Measurements from ENCODE around the gene FOXP1. TPM values are rescaled to one million over a fixed set of nuclear protein-coding genes. Genes with fewer than 3 reads are reported as not detected.

FOXP1 gene
- total RNA-seq, 1 donor: 195 TPM

DNA sequence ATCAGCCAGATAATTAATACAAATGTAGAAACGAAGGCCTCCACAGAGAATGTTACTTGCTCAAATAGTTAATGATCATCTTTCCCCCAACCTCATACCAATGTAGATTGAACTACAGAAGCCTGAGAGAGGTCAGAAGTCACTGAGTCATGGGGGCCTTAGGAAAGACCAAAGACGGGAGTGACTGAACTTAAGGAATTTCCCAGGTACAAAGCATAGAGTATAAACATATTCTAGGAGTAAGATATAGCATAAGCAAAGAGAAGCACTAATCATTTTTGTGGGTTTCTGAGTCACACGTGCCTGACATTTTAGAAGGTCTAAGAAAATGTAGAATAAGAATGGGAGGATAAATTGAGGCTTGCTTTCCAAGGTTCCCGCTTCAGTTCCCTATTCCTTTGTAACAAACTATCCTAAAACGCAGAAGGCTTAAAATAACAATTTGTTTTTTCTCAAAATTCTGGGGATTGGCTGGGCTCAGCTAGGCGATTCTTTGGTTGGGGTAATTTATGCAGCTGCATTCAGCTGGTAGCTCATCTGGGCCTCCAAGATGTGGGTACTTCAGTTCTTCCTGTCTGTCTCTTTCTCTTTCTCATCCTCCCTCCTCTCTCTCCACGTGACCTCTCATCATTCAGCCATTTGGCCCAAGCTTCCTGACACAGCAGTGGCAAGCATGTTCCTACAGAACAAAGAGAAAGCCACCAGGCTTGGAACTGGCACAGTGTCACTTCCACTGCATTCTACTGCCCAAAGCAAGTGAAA lies 422.6 kb downstream of the FOXP1 start:
- Histone ChIP-seq H3K4me1 (ENCODE audit: insufficient read depth, low read length) (peaks cover 9% of the 10 kb centered on the region), H3K27ac (ENCODE audit: low read depth, low read length) (peak overlapping the region; percentile 40), H3K4me3 (ENCODE audit: insufficient read depth, low read length) (no peak overlapping the region), H3K27me3 (ENCODE audit: insufficient read depth, low read length) (no peaks in the 10 kb centered on the region), H3K9me3 (ENCODE audit: low read depth, low read length) (peaks cover 4% of the 10 kb centered on the region), H3K4me2 (ENCODE audit: insufficient read depth, low read length) (no peak overlapping the region), H3K79me2 (ENCODE audit: insufficient read depth, low read length) (peaks cover 6% of the 10 kb centered on the region), H4K20me1 (ENCODE audit: insufficient read depth, low read length) (no peaks in the 10 kb centered on the region), H3K36me3 (ENCODE audit: insufficient read depth, low read length) (no peaks in the 10 kb centered on the region), H2AFZ (ENCODE audit: low read length) (no peak overlapping the region)
- no peak for DNase-seq (ENCODE audit: insufficient read length, low spot score, missing footprints)
- TF ChIP-seq, protein P1, sequence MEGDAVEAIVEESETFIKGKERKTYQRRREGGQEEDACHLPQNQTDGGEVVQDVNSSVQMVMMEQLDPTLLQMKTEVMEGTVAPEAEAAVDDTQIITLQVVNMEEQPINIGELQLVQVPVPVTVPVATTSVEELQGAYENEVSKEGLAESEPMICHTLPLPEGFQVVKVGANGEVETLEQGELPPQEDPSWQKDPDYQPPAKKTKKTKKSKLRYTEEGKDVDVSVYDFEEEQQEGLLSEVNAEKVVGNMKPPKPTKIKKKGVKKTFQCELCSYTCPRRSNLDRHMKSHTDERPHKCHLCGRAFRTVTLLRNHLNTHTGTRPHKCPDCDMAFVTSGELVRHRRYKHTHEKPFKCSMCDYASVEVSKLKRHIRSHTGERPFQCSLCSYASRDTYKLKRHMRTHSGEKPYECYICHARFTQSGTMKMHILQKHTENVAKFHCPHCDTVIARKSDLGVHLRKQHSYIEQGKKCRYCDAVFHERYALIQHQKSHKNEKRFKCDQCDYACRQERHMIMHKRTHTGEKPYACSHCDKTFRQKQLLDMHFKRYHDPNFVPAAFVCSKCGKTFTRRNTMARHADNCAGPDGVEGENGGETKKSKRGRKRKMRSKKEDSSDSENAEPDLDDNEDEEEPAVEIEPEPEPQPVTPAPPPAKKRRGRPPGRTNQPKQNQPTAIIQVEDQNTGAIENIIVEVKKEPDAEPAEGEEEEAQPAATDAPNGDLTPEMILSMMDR (IDR thresholded peaks at IDR 0.05; ENCODE audit: extremely low read depth, low read depth, low read length): no peak

DNA sequence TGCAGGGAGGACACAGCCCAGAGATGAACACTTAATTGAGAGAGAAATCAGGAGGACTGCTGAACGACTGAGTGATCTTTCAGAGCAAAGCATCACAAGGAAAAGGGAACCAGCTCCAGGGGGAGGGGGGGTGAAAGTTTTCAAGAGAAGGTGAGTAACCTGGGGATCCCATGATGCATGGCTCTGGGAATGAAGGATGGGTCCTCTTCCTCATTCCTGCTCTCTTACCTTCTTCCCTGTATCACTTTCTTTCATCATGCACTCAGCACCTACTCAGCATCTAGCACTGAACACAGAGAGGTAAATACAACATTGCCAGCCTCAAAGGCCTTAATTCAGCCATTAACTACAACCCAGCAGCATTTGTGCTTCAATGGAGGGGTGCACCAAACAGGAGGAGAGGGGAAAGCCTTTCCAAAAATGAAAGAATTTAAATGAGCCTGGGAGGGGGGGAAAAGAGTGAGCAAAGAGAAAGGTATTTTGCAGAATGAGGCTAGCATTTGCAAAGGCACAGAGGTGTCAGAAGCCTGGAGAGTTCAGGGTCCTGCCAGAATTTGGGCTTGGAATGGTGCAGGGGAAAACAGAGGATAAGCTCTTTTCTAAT lies 427.4 kb downstream of the FOXP1 start:
- Histone ChIP-seq H3K27ac (ENCODE audit: low read depth, low read length) (no peak overlapping the region), H3K9me3 (ENCODE audit: low read depth, low read length) (peaks cover 2% of the 10 kb centered on the region), H4K20me1 (ENCODE audit: insufficient read depth, low read length) (no peaks in the 10 kb centered on the region), H3K4me2 (ENCODE audit: insufficient read depth, low read length) (no peak overlapping the region), H3K79me2 (ENCODE audit: insufficient read depth, low read length) (peaks cover 6% of the 10 kb centered on the region), H3K36me3 (ENCODE audit: insufficient read depth, low read length) (no peaks in the 10 kb centered on the region), H3K4me1 (ENCODE audit: insufficient read depth, low read length) (no peaks in the 10 kb centered on the region), H2AFZ (ENCODE audit: low read length) (no peak overlapping the region), H3K4me3 (ENCODE audit: insufficient read depth, low read length) (no peak overlapping the region), H3K27me3 (ENCODE audit: insufficient read depth, low read length) (no peaks in the 10 kb centered on the region)
- no peak for DNase-seq (ENCODE audit: insufficient read length, low spot score, missing footprints)
- TF ChIP-seq, protein P1 (IDR thresholded peaks at IDR 0.05; ENCODE audit: extremely low read depth, low read depth, low read length): no peak

DNA sequence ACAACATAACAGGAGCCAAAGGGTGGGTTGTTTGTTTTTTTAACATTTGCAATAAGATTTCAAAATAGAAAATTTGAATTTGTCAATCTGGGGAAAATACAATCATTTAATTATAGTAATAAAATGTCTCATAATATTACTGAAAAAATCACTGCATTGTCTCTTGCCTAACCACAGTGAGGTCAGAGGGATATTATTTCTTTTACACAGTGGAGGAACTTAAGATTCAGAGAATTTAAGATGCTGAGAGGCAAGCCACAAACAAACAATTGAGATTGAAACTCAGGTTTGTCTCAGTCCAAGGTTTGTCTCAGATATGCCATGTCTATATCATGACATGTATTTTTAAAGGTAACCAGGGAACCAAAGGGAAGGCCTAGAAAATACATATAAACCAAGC lies 428.7 kb downstream of the FOXP1 start:
- Histone ChIP-seq H3K4me2 (ENCODE audit: insufficient read depth, low read length) (no peak overlapping the region), H2AFZ (ENCODE audit: low read length) (no peak overlapping the region), H4K20me1 (ENCODE audit: insufficient read depth, low read length) (no peaks in the 10 kb centered on the region), H3K27ac (ENCODE audit: low read depth, low read length) (no peak overlapping the region), H3K9me3 (ENCODE audit: low read depth, low read length) (no peaks in the 10 kb centered on the region), H3K27me3 (ENCODE audit: insufficient read depth, low read length) (no peaks in the 10 kb centered on the region), H3K36me3 (ENCODE audit: insufficient read depth, low read length) (no peaks in the 10 kb centered on the region), H3K4me1 (ENCODE audit: insufficient read depth, low read length) (peaks cover 4% of the 10 kb centered on the region), H3K79me2 (ENCODE audit: insufficient read depth, low read length) (peaks cover 8% of the 10 kb centered on the region), H3K4me3 (ENCODE audit: insufficient read depth, low read length) (no peak overlapping the region)
- TF ChIP-seq, protein P1 (IDR thresholded peaks at IDR 0.05; ENCODE audit: extremely low read depth, low read depth, low read length): no peak
- peak; percentile 66 for DNase-seq (ENCODE audit: insufficient read length, low spot score, missing footprints)

- H3K36me3 ChIP-seq (ENCODE audit: insufficient read depth, low read length): no peaks in the 10 kb centered on the region
- H3K79me2 ChIP-seq (ENCODE audit: insufficient read depth, low read length): peaks cover 8% of the 10 kb centered on the region
- no peak overlapping the region for H2AFZ ChIP-seq (ENCODE audit: low read length)
- no peaks in the 10 kb centered on the region for H3K27me3 ChIP-seq (ENCODE audit: insufficient read depth, low read length)
- TF ChIP-seq, protein P1 (IDR thresholded peaks at IDR 0.05; ENCODE audit: extremely low read depth, low read depth, low read length): no peak
- H3K4me2 ChIP-seq (ENCODE audit: insufficient read depth, low read length): no peak overlapping the region
- no peak overlapping the region for H3K27ac ChIP-seq (ENCODE audit: low read depth, low read length)
- no peak overlapping the region for H3K4me3 ChIP-seq (ENCODE audit: insufficient read depth, low read length)
- H3K4me1 ChIP-seq (ENCODE audit: insufficient read depth, low read length): peaks cover 4% of the 10 kb centered on the region
- DNase-seq (ENCODE audit: insufficient read length, low spot score, missing footprints): no peak
- no peaks in the 10 kb centered on the region for H3K9me3 ChIP-seq (ENCODE audit: low read depth, low read length)
- no peaks in the 10 kb centered on the region for H4K20me1 ChIP-seq (ENCODE audit: insufficient read depth, low read length)
Observed at GRCh38 chr3:71153713-71154112, 429.8 kb downstream of the FOXP1 start.
